Ureter (tissue), 1 donor: Measurements from ENCODE around the gene FAM234A. TPM values are rescaled to one million over a fixed set of nuclear protein-coding genes. Genes with fewer than 3 reads are reported as not detected.
"Not testable (repeated sequence)": the region's sequence is repeated elsewhere in the genome, so short reads cannot be mapped to it uniquely, and the experiment has no call there.

Experiments used
- DNase-seq: peaks from one replicate; pipeline ENCODE4 v3.0.0-alpha.2; 2020; ENCODE audit warnings: low spot score
- total RNA-seq: library from RNA; stranded (reverse); gene quantifications from one replicate; pipeline ENCODE4 v1.2.4, GENCODE V29; 2023
- donor health status: DM: yes; HTN: yes; CAD: no.

The FAM234A gene
- total RNA-seq, 1 donor from 2014 or later, result 89.4 TPM

GRCh38 chr16:230949-231348 lies 3.7 kb upstream of the FAM234A start:
- no peak for DNase-seq

GRCh38 chr16:239948-240277 lies 5.3 kb downstream of the FAM234A start:
- DNase-seq, result no peak

- no peak for DNase-seq
Observed at GRCh38 chr16:240559-240958, 5.9 kb downstream of the FAM234A start.

- DNase-seq, result no peak
Observed at GRCh38 chr16:242281-242680, 7.7 kb downstream of the FAM234A start.

GRCh38 chr16:243348-243747 lies 8.7 kb downstream of the FAM234A start:
- no peak for DNase-seq

GRCh38 chr16:245105-245504 lies 10.5 kb downstream of the FAM234A start:
- no peak for DNase-seq

GRCh38 chr16:247027-247426 lies 12.4 kb downstream of the FAM234A start:
- no peak for DNase-seq

- no peak for DNase-seq
Observed at GRCh38 chr16:249431-249830, 14.8 kb downstream of the FAM234A start.

- DNase-seq, result no peak
Observed at GRCh38 chr16:252366-253337, 18.0 kb downstream of the FAM234A start.

GRCh38 chr16:253833-254232 lies 19.2 kb downstream of the FAM234A start:
- DNase-seq, result no peak

- DNase-seq, result no peak
Observed at GRCh38 chr16:254461-254860, 19.8 kb downstream of the FAM234A start.

- no peak for DNase-seq
Observed at GRCh38 chr16:255183-255582, 20.6 kb downstream of the FAM234A start.

- DNase-seq, result not testable (repeated sequence)
Observed at GRCh38 chr16:258091-258490, 23.5 kb downstream of the FAM234A start.

GRCh38 chr16:259226-259625 lies 24.6 kb downstream of the FAM234A start:
- DNase-seq, result no peak

- DNase-seq, result no peak
Observed at GRCh38 chr16:259814-260253, 25.2 kb downstream of the FAM234A start.

GRCh38 chr16:260326-260725 lies 25.7 kb downstream of the FAM234A start:
- DNase-seq, result no peak

- no peak for DNase-seq
Observed at GRCh38 chr16:261031-261691, 26.5 kb downstream of the FAM234A start.

- DNase-seq, result no peak
Observed at GRCh38 chr16:262121-262745, 27.6 kb downstream of the FAM234A start.

GRCh38 chr16:263182-263774 lies 28.7 kb downstream of the FAM234A start:
- DNase-seq, result no peak

- DNase-seq, result no peak
Observed at GRCh38 chr16:263944-264343, 29.3 kb downstream of the FAM234A start.

GRCh38 chr16:264440-264951 lies 29.9 kb downstream of the FAM234A start:
- no peak for DNase-seq

GRCh38 chr16:265002-265529 lies 30.4 kb downstream of the FAM234A start:
- DNase-seq, result no peak
